NCI-H2029 (cell line): ENCODE data around the gene ST7.
"Not testable (repeated sequence)": the region's sequence is repeated elsewhere in the genome, so short reads cannot be mapped to it uniquely, and the experiment has no call there.

Experiments
- DNase-seq: peaks from one replicate; lab custom pipeline; 2025; lab: John Stamatoyannopoulos, UW

ST7 gene

DNA sequence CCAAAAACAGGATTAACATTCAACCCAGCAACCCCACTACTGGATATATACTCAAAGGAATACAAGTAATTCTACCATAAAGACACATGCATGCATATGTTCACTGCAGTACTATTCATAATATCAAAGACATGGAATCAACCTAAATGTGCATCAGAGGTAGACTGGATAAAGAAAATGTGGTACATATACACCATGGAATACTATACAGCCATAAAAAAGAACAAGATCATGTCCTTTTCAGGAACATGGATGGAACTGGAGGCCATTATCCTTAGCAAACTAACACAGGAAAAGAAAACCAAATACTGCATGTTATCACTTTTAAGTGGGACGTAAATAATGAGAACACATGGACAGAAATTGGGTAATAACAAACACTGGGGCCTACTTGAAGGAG is 77.5 kb downstream of the ST7 start:
- DNase-seq, result not testable (repeated sequence)

DNA sequence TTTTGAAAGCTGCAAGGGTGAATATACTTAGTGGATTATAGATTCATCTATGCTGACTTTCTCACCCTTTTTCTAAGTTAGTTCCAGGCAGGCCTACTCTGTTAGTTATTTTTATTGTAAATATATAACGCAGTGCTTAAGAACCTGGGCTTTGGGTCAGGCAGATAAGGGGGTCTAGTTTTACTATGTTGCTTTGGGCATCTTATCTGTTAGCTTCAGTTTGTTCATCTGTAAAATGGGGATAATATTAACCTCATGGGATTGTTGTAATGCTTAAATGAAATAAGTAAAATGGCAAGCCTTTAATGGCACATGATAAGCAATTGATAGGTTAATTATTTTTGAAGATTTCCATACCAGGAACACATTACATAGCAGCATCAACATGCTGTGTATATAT is 79.5 kb downstream of the ST7 start:
- DNase-seq, result no peak

DNA sequence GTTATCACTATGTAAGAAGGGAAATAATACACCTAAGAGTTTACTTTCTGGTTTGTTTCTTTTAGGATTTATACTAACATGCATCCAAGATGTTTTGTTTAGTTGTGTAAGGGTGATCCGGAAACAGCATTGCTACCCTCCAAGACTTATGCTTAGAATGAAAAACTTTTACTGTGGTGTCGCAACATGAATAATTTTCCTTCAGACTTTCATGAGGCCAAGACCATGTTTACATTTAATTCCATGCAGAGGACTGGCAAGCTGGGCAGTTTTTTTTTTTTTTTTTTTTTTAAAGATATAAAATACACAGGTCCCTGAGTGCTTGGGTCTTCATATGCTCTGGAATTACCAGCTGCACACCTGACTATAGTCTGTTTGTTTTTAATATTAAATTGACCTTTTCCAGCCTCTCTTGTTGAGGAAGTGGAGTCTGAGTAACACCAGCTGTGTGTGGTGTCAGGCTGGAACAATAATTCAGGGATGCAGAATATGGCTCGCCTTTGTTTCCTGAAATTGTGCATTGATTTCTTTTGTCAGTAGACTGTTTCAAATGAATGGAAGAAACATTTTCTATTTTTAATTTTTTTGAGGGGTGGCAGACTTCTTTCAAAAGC is 81.7 kb downstream of the ST7 start:
- peak; percentile 42 for DNase-seq

DNA sequence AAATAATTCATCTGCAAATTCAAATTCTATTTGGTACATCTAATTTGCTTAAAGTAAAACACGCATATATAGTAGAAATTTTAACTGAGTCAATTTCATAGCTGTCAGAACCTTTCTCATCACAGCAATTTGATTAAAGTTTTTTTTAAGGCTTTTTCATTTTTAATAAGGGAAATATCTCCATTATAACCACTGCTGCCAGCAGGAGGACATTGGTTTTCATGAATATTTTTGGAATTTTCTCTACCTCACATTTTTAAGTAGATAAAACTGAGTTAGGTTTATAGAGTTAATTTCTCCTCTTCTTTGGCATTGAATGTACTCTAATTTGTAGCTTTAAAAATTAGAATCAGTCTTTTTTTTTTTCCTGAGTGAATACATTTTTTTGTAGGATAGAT is 82.2 kb downstream of the ST7 start:
- no peak for DNase-seq

DNA sequence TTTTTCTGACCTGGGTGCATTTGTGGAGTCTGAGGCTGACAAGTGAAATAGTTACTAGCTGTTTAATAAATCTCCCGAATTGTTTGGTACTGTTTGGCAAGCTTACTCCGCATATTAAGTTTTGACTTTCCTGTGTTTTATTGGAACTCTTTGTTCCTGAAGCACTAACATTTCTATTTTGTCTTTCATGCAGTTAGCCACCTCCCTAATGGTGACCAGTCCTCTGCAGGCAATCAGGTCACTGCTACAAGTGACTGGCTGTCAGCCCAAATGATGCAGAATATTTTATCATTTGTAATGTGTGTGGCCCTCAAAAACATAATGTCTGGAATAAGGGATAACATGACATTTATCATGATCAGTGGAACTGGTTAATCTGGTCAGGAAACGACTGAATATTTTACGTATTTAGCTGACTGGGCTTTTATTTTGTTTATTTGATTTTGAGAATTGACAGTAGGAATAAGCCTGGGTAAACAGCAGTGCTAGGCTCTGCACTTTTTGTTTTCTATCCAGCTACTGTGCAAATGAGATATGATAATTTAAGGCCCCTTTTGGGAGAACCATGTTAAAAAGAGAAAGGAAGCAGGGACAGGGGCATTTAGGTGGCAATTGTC is 82.9 kb downstream of the ST7 start:
- no peak for DNase-seq

DNA sequence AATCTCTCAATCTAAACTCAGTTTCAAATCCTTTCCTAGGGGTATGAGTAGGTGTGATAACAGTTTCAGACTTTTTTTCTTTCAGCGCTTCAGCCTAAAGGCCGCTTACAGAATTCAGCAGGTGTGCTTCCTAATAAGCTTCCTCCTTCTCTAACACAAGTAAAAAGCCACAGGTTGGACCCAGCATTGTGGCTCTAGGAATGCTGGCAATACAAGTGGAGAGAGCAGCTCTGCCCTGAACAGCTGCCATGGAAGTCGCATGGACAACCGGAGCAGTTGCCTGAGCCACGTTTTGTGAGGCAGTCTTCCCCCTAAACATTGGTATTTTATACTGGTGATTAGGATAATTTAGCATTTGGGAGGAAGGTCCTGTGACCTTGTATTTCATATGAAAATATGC is 83.5 kb downstream of the ST7 start:
- DNase-seq, result peak; percentile 23

DNA sequence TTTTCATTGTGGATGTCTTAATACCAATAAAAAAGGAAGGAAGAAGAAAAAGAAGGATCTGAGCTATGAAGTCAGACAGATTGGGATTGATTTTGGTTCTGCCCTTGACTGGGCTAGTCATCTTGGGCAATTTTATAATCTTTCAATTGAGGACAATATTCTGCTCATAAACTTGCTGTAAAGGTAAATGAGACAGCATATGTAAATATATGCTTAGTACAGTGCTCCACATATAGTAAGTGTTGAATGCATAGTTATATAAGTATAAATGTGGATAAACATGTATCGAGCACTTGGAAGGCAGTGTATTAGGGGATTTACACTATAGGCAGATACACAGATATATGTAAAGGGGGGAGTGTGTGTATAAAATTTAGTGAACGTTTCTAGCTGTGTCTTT is 85.1 kb downstream of the ST7 start:
- DNase-seq, result no peak

DNA sequence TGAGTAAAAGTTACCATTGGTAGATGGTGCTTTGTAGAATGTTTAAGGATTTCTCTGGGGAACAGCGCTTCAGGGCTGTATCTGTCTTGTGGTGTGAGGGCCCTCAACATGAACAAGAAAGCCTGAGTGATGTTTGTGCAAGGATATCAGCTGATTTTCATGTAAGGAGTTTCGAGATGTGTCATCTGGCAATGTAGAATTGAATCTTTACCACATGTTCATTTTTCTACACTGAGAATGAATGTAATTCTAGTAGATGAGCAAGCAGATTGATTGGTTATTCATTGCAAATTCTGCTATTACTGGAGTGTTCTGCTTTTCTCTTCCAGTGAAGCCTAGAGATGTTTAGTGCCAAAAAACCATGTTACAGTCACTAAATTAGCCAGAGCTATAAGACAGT is 87.7 kb downstream of the ST7 start:
- no peak for DNase-seq

DNA sequence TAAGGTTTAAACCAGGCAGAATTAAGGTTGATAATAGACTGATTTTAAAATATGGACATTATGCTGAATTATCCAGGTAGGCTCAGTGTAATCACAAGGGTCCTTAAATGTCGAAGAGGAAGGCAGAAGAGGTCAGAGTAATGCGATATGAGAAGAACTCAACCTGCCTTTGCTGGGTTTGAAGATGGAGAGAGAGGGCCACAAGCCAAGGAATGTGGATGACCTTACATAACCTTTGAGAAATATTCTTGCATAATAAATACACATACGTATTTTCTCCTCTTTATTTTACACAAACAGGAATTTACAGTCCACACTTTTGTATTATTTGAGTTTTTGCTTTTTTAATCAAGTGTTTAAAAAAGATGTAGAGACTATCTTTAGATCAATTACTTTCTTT is 88.5 kb downstream of the ST7 start:
- DNase-seq, result no peak

DNA sequence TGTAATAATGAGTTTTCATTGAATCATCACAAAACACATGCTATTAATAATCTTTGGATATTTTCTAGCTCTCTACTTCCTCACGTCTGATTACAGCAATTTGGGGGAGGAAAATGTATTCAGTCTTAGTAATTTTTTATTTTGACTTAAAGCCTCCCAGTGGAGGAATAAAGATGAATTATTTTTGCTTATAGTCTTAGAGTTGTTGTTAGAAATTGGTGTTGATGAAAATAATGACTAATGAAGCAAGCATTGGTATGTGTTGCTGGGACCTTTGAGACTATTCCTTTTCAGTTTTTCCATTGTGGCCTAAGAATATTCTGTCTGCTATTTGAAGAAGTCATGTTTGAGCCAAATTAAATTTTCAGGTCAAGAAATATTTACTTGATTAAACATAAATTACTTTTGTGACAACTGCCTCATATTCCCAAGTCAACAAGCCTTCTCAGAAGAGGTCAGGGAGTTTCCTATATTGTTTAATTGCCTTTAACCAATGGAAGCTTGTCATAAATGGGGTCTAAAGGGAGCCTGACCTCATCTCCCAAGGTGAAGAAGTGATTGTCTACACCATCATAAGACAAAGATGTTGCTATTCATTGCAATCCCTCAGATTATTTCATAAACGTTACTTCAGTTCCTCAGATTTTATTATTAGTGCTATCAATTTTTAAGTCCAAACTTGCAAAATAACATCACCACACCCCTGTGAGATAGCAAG is 90.0 kb downstream of the ST7 start:
- DNase-seq, result no peak

DNA sequence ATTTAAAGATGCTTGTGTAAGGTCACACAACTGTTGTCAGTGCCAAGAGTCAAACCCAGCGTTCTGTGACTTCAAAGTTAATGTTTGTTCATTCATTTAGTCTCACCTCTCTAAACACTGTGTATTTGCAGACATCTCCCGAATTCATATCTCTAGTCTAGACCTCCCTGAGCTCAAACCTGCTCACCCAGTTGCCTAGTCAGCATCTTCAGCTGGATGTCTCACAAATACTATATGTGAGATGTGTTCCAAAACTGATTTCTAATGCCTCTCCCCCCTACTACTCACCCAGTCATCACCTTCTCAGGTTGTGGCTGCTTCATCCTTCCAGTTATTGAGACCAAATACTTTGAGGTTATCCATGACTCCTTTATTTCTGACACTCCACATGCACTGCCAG is 91.4 kb downstream of the ST7 start:
- no peak for DNase-seq

DNA sequence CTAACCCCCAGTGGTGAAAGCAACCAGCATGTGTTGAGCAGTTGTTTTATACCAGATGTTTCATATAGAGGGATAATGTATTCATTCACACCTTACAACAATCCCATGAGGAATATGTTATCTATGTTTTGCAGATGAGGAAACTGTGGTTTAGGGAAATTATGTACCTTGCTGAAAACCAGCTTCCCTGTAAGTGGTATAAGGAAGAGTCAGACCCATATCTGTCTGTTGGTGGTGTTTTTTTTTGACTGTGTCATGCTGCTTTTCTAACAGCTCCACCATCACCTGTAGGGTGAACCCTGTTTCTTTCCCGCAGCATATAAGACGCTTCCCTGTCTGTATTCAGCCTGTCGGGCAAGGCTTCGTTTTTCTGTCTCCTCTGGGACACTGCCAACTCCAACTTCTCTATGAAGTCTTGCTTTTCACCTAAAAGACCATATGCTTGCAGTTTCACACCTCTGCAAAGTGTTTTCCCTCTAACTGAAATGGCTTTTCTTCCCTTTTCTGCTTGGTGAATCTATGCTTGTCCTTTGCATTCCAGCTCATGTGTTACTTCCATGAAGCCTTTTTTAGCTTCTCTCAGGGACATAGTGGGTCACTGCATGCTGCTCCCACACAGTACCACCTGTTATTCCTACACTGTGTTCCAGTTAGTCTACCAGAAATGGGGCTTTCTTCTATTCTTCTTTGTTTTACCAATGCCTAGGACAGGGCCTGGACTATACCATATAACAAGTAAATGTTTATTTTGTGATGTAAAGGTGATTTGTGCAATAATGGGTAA is 92.8 kb downstream of the ST7 start:
- no peak for DNase-seq

DNA sequence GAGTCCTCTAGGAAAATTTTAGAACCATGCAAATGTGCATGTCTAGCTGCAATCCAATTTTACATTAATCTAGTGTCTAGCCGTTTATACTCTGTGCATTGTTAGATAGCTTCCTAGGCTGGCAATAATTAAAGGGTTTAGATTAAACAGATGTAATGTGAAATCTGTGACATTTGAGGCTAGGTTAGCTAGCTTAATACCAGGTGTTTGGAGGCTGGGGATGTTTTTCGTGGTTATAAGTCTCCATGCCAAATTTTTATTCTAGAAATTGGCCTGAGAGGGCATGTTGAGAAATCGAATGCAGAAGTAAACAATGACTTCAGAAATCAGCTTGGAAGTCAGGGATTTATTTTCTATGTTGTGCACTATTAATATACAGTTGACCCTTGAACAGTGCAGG is 94.2 kb downstream of the ST7 start:
- no peak for DNase-seq

DNA sequence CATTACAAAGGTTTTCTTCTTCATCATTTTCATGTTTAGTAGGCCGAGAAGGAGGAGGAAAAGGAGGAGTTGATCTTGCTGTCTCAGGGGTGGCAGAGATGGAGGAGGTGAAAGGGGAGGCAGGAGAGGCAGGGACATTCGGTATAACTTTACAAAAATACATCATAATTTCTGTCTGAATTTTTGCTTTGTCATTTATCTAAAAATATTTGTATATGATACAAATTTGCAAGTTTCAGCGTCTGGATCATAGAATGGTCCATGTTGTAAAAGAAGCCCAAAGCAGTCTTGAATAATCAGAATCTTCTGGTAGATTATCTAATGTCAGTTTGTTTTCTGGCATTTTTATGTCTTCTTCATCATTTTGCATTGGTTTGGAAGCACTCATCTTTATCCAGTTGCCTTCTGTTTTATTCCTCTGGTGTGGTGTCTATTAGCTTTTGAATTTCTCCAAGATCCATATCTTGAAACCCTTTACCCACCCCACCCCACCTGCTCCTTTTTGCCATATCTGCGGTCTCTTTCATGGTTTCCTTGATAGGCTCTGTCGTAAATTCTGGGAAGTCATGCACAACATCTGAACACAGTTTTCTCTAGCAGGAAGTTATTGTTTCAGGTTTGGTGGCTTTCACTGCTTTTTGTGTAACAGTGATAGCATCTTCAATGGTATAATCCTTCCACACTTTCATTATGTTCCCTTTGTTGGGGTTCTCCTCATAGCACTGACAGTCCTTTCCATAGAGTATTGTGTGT is 95.0 kb downstream of the ST7 start:
- DNase-seq, result no peak

DNA sequence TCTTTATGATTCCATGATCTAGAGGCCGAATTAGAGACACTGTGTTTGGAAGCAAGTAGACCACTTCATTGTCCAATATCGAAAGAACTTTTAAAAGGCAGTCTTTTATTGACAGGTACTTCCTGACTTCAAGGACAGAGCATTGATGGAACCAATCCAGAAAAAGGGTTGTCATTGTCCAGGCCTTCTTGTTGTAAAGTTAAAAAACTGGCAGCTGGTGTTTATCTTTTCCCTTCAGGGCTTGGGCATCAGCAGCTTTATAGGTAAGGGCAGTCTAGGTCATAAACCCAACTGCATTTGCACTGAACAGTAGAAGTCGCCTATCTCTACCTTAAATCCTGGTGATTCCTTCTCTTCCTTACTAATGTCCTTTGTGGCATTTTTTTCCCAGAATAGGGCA is 95.6 kb downstream of the ST7 start:
- no peak for DNase-seq

DNA sequence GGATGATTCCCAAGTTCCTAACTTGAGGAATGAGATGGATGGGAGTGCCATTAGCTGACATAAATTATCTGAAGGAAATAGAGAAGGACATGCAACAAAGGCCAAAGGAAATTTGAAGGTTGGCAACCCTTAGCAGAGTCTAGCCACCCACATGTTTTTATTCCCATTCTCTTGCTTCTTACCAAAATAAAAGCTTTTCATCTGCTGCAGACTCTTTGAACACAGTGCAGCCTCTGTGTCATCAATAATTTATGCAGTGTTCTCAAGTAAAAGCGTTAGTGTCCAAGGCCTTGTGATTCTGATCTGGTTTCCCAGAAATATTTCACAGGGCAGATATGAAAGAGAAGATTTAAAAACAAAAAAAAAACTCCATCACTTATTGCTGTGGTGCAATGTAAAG is 98.5 kb downstream of the ST7 start:
- DNase-seq, result no peak

DNA sequence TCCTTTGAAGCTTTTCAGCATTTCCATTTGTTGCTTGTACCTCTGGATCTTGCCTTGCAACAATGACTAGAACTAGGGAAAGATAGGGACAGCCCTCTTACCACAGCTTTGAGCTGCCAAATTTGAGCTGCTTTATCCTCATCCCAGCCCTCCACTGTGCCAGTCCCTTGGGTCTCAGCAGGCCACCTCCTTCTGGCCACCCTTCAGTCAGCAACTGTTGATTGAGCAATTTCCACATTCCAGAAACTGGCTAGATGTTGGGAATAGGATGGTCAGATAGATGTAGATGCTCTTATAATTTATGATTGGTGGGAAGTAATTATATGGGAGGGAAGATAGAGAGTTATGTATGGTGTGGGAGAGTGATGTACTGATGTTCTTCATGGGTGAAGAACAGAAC is 100.1 kb downstream of the ST7 start:
- no peak for DNase-seq

DNA sequence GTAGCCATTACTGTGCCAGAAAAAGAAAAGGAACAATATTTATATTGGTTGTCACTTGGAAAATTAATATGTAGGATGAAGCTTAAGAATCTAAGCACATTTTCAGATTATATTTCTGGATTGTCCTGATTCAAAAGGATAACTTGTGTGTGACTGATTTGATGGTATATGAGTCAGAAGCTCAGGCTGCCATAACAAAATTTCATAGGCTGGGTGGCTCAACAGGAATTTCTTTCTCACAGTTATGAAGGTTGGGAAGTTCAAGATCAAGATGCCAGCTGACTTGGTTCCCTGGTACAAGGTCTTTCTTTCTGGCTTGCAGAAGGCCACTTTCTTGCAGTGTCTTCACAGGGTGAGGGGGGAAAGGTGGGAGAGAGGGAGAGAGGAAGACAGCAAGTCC is 108.5 kb downstream of the ST7 start:
- no peak for DNase-seq

DNA sequence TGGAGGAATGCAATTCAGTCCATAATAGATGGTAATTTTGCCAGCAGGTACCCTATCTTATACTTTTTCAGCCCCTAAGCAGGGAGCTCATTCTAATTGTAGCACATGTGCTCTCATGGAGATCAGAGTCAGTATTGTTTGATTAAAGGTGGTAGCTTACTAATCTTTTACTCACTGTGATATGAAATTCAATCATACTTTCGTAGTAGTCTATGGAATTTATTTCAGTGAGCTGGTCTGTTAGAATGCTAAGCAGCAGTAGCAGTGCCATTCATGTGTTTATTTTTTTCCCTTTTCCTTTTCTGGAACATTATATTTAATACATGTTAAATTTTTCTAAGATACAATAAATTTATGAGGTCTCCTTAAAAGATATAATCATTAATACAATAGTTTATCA is 109.0 kb downstream of the ST7 start:
- no peak for DNase-seq

DNA sequence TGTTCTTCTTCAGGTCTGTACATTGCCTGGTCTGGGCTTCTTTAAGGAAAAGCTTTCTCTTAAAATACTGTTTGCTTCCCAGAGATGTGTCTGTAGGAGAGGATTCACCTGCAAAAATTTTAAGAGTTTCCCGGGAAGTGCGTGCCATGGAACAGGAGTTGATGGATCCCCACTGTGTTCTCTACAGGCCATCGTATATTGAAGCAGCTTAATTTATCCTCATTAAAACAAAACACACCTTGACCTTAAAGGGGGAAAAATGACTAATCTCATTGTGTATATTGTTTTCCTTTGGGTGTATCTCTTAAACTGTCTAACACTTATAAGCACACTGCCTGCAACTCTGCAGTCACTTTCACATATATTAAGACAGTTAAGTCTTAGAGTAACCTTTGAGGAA is 111.4 kb downstream of the ST7 start:
- DNase-seq, result no peak

DNA sequence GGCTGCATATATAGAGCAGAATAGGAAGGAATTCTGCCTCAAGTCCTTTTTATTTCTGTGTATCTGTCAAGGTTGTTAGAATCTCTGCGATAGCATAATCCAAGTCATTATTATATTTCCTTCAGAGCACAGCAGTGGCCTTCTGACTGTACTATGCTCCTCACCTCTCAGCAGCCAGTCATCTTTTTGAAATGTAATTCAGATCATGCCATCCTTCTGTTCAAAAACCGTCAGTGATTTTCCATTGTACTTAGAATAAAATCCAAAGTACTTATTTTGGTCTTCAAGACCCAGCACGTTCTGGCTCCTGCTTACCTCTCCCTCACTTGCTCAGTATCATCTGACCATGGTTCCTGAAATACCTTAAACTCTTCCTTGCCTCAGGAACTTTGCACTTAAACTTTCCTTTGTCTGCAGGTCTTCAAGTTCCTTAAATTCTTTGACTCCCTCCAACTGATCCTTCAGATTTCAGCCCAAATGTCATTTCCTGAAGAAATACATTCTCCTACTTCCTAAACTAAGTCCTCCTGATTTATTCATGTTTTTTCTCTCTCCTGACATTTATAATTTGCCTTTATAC is 112.4 kb downstream of the ST7 start:
- DNase-seq, result no peak

DNA sequence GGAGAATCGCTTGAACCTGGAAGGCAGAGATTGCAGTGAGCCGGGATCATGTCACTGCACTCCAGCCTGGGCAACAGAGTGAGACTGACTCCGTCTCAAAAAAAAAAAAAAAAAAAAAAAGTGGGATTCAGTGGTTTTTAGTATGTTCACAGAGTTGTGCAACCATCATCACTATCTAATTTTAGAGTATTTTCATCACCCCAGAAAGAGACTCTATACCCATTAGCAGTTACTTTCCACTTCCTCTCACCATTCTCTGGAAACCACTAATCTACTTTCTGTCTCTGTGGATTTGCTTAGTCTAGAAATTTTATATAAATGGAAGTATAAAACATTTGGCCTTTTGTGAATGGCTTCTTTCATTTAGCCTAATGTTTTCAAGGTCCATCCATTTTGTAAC is 113.4 kb downstream of the ST7 start:
- DNase-seq, result no peak
